A549 (cell line): ENCODE results near the gene NCKIPSD. TPM values are rescaled to one million over a fixed set of nuclear protein-coding genes. Genes with fewer than 3 reads are reported as not detected.

Source experiments
- ATAC-seq, 2 experiments: fragments of 200-7000 bp in 1 of 2; fragments of >200 bp in 1 of 2; cut with Nextera tagmentation in 1 of 2; cut with Tn5 transposase in 1 of 2; 3 replicates each; pipeline versions ENCODE4 v1.8.0 to v1.9.1; 2018 to 2020; ENCODE audit warnings: mild to moderate bottlenecking in 1 of 2, moderate library complexity in 1 of 2
- CTCF ChIA-PET: fragments of 300-600 bp; sonication (Branson Sonifier 250); formaldehyde crosslinking; extraction: SDS; loops from one replicate; lab custom pipeline; 2021; ENCODE audit warnings: antibody characterized with exemption, inconsistent platforms; lab: Yijun Ruan, JAX
- POLR2A ChIA-PET: fragments of 350-600 bp; formaldehyde crosslinking; extraction: SDS; loops from one replicate; lab custom pipeline; 2021; ENCODE audit warnings: antibody characterized with exemption, inconsistent platforms; lab: Yijun Ruan, JAX
- DNase-seq, 2 experiments: peaks; one replicate each; pipeline versions ENCODE4 v3.0.0 to v3.0.0-alpha.2; 2011 to 2016; ENCODE audit warnings: low read depth in 1 of 2, low spot score in 1 of 2
- FAIRE-seq: peaks from 2 replicates; lab custom pipeline; 2011; peaks lifted over from hg19 to GRCh38; lab: Jason Lieb, UNC
- H3K27ac ChIP-seq, 2 experiments: fragments of >200 bp; sonication (Bioruptor Twin); formaldehyde crosslinking; 3 replicates each; pipeline ENCODE4 v1.5.1; 2016 to 2017
- H3K4me1 ChIP-seq: fragments of >200 bp; sonication (Bioruptor Twin); formaldehyde crosslinking; 3 replicates; pipeline ENCODE4 v1.6.1; 2016
- H3K4me2 ChIP-seq: fragments of >200 bp; sonication (Bioruptor Twin); formaldehyde crosslinking; 3 replicates; pipeline ENCODE4 v1.6.1; 2016
- H3K4me3 ChIP-seq: fragments of >200 bp; sonication (Bioruptor Twin); formaldehyde crosslinking; 3 replicates; pipeline ENCODE4 v1.5.1; 2016
- H3K9me3 ChIP-seq: fragments of >200 bp; sonication (Bioruptor Twin); formaldehyde crosslinking; 3 replicates; pipeline ENCODE4 v1.6.1; 2016
- ATOH8 ChIP-seq: fragments of 250-450 bp; sonication (Bioruptor Pico); IDR thresholded peaks from 2 replicates; pipeline ENCODE4 v1.5.0; 2020; ENCODE audit warnings: low read depth, mild to moderate bottlenecking, moderate library complexity
- EHMT2 ChIP-seq: fragments of 200-600 bp; sonication (generic); IDR thresholded peaks from 2 replicates; pipeline ENCODE4 v1.6.1; 2016; ENCODE audit warnings: antibody characterized with exemption, low read depth, mild to moderate bottlenecking, moderate library complexity
- EP300 ChIP-seq, 2 experiments: fragments of >200 bp; sonication (Bioruptor Twin); formaldehyde crosslinking; IDR thresholded peaks; 2 replicates in 1 of 2; 3 replicates in 1 of 2; pipeline ENCODE4 v1.6.1; 2016 to 2017
- FOSL2 ChIP-seq, 2 experiments: fragments of 450-650 bp in 1 of 2; fragments of >200 bp in 1 of 2; sonication (Bioruptor Twin) in 1 of 2; formaldehyde crosslinking; IDR thresholded peaks; 2 replicates each; pipeline versions ENCODE4 v1.5.0 to v1.6.1; 2016 to 2020; ENCODE audit warnings: mild to moderate bottlenecking in 1 of 2, moderate library complexity in 1 of 2
- GATA3 ChIP-seq: IDR thresholded peaks from 2 replicates; pipeline ENCODE4 v1.6.1; 2012; ENCODE audit warnings: borderline replicate concordance
- HDAC2 ChIP-seq: fragments of 200-600 bp; sonication (generic); IDR thresholded peaks from 2 replicates; pipeline ENCODE4 v1.6.1; 2016
- HEYL ChIP-seq: fragments of 250-450 bp; sonication (Bioruptor Pico); IDR thresholded peaks from 2 replicates; pipeline ENCODE4 v1.8.0; 2021; ENCODE audit warnings: mild to moderate bottlenecking, moderate library complexity
- HOXA7 ChIP-seq: fragments of 250-450 bp; sonication (Bioruptor Pico); IDR thresholded peaks from 2 replicates; pipeline ENCODE4 v1.5.0; 2020; ENCODE audit warnings: mild to moderate bottlenecking, moderate library complexity
- HOXB5 ChIP-seq: fragments of 250-450 bp; sonication (Bioruptor Pico); IDR thresholded peaks from 2 replicates; pipeline ENCODE4 v1.5.0; 2020; ENCODE audit warnings: mild to moderate bottlenecking, moderate library complexity
- JUNB ChIP-seq: fragments of >200 bp; sonication (Bioruptor Twin); formaldehyde crosslinking; IDR thresholded peaks from 2 replicates; pipeline ENCODE4 v1.6.1; 2016
- KDM1A ChIP-seq: fragments of 200-600 bp; sonication (generic); IDR thresholded peaks from 2 replicates; pipeline ENCODE4 v1.6.1; 2016; ENCODE audit warnings: low read depth, mild to moderate bottlenecking
- KDM5A ChIP-seq: fragments of 200-600 bp; sonication (generic); IDR thresholded peaks from 2 replicates; pipeline ENCODE4 v1.6.1; 2016; ENCODE audit warnings: antibody characterized with exemption, mild to moderate bottlenecking
- PBX3 ChIP-seq: IDR thresholded peaks from 2 replicates; pipeline ENCODE4 v1.6.1; 2012
- POLR2A ChIP-seq: IDR thresholded peaks from 2 replicates; pipeline ENCODE4 v1.6.1; 2012; ENCODE audit warnings: mild to moderate bottlenecking, low read length
- REST ChIP-seq: fragments of 200-600 bp; sonication (generic); IDR thresholded peaks from 2 replicates; pipeline ENCODE4 v1.6.1; 2016; ENCODE audit warnings: antibody characterized with exemption, mild to moderate bottlenecking, moderate library complexity
- TP53 ChIP-seq: fragments of 250-450 bp; sonication (Bioruptor Pico); IDR thresholded peaks from 2 replicates; pipeline ENCODE4 v1.5.0; 2021; ENCODE audit warnings: mild to moderate bottlenecking, moderate library complexity
- ZFP36 ChIP-seq: fragments of 450-650 bp; IDR thresholded peaks from 2 replicates; pipeline ENCODE4 v1.6.1; 2014; ENCODE audit warnings: borderline replicate concordance; ENCODE audit not compliant: partially characterized antibody
- ZNF302 ChIP-seq: fragments of 250-450 bp; sonication (Bioruptor Pico); IDR thresholded peaks from 2 replicates; pipeline ENCODE4 v1.9.0; 2021; ENCODE audit warnings: inconsistent platforms, mild to moderate bottlenecking, moderate library complexity
- WGBS: methylation state at CpG from one replicate; pipeline ENCODE4 v1.1.6; 2017; ENCODE audit errors: missing lambda C conversion rate; 5-methylcytosine and 5-hydroxymethylcytosine counted together
- polyA plus RNA-seq, 4 experiments: library from polyadenylated mRNA; depleted of rRNA in 3 of 4; stranded (reverse); fragments of >200 nt; fragmentation: RNase III in 1 of 4; extraction: RNeasy Plus Mini Kit Qiagen cat#74134 plus additional on column Dnase treatment in 1 of 4; gene quantifications; 2 replicates in 3 of 4; 3 replicates in 1 of 4; pipeline ENCODE4 v1.2.3, GENCODE V29; 2011 to 2017
- TF ChIP-seq, protein P1 (sequence below): fragments of 450-650 bp; IDR thresholded peaks from 2 replicates; pipeline ENCODE4 v1.6.1; 2014; ENCODE audit warnings: antibody characterized with exemption
- TF ChIP-seq, protein P2 (sequence below): IDR thresholded peaks from 2 replicates; pipeline ENCODE4 v1.6.1; 2012

NCKIPSD gene
- polyA plus RNA-seq, 2 of the 4 experiments (the other 2 are of a cell fraction): 10.2 to 10.9 TPM

- no peak for TF ChIP-seq ATOH8
- TF ChIP-seq HEYL (CRISPR knock-in tag): no peak
- TF ChIP-seq TP53 (CRISPR knock-in tag): no peak
- TF ChIP-seq EP300 (IDR thresholded peaks at IDR 0.05): no peak
- TF ChIP-seq ZFP36: no peak
- no peak for TF ChIP-seq GATA3
- no peak for TF ChIP-seq HOXB5
- no peak for TF ChIP-seq KDM5A
- TF ChIP-seq EHMT2: no peak
- no peak for TF ChIP-seq JUNB
Observed at GRCh38 chr3:48700731-48701405, 15.2 kb upstream of the NCKIPSD start (continued).

DNA sequence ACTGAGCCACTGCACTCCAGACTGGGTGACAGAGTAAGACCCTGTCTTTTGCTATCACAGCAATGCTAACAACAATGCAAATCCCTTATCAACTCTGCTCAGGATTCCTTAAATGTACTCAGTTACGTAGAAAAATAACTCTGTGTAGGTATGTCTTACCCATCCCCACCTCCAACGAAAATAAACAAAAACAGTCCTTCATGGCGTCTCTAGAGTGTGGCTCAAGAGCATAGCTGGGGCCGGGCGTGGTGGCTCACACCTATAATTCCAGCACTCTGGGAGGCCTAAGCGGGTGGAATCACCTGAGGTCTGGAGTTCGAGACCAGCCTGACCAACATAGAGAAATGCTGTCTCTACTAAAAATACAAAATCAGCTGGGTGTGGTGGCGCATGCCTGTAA, 13.2 kb upstream of the NCKIPSD start:
- 95% methylated on average over 8 of the region's 8 CpGs for WGBS
- H3K4me2 ChIP-seq: no peak overlapping the region
- no peak overlapping the region for H3K27ac ChIP-seq
- no peak for TF ChIP-seq HDAC2
- TF ChIP-seq, protein P1, sequence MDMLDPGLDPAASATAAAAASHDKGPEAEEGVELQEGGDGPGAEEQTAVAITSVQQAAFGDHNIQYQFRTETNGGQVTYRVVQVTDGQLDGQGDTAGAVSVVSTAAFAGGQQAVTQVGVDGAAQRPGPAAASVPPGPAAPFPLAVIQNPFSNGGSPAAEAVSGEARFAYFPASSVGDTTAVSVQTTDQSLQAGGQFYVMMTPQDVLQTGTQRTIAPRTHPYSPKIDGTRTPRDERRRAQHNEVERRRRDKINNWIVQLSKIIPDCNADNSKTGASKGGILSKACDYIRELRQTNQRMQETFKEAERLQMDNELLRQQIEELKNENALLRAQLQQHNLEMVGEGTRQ: no peak
- TF ChIP-seq, protein P2, sequence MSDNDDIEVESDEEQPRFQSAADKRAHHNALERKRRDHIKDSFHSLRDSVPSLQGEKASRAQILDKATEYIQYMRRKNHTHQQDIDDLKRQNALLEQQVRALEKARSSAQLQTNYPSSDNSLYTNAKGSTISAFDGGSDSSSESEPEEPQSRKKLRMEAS: no peak
- no peak for TF ChIP-seq PBX3
- no peak for TF ChIP-seq ZNF302 (CRISPR knock-in tag)
- TF ChIP-seq HOXA7 (CRISPR knock-in tag): no peak
- no peak for TF ChIP-seq HOXB5
- TF ChIP-seq FOSL2 (IDR thresholded peaks at IDR 0.05): no peak
- no peak for TF ChIP-seq FOSL2 (CRISPR knock-in tag; IDR thresholded peaks at IDR 0.05)
- TF ChIP-seq REST: no peak
- no peak for TF ChIP-seq KDM1A
- no peak for TF ChIP-seq GATA3
- no peak for TF ChIP-seq POLR2A
- H3K4me3 ChIP-seq: no peak overlapping the region
- peaks cover 37% of the 10 kb centered on the region for H3K4me1 ChIP-seq
- H3K9me3 ChIP-seq: no peaks in the 10 kb centered on the region
- ATAC-seq: no peak
- CTCF ChIA-PET: interaction anchor here (0.9 to 1.0 kb wide), 3 partner anchors 10 to 41 kb away, joined by 3 read pairs; partner anchors contain the start of gene NCKIPSD
- FAIRE-seq: no peak
- no peak for DNase-seq
- POLR2A ChIA-PET: no interaction called here
